ENCODE data around the gene PPP2R1B.
"Not testable (repeated sequence)": the region's sequence is repeated elsewhere in the genome, so short reads cannot be mapped to it uniquely, and the experiment has no call there.

PPP2R1B gene

GRCh38 chr11:111724615-111725129 lies 41.5 kb downstream of the PPP2R1B start:
- FAIRE-seq: no peak

- no peak for FAIRE-seq
Observed at GRCh38 chr11:111723595-111723994, 42.6 kb downstream of the PPP2R1B start.

GRCh38 chr11:111722501-111722900 lies 43.7 kb downstream of the PPP2R1B start:
- no peak for FAIRE-seq

DNA sequence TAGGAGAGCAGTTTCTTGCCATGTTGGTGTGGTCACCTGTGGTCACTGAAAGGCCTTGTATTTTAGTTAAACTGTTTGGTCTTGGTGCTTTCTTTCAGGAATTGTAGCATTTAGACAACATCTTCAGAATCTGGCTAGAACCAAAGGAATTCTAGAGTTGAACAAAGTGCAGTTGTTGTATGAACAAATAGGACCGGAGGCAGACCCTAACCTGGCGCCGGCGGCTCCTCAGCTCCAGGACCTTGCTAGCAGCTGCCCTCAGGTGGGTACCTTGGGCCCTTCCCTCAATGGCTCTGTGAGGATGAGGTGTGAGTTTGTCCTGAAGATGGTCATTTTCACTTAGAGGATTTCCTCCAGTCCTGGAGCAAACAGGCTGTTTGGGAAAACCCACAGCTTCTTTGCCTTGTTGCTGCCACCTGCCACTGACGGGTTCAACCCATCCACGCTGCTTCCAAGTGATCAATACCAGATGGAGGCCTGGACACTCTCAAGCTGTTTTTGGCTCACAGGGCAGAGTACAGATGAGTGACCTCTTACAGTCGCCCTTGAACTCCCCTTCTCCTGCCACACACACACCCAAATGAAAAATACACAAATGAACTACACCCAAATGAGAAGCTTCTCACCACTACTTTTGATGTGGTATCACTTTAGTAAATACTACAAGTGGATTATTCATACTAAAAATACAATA lies 45.2 kb downstream of the PPP2R1B start:
- FAIRE-seq: no peak

DNA sequence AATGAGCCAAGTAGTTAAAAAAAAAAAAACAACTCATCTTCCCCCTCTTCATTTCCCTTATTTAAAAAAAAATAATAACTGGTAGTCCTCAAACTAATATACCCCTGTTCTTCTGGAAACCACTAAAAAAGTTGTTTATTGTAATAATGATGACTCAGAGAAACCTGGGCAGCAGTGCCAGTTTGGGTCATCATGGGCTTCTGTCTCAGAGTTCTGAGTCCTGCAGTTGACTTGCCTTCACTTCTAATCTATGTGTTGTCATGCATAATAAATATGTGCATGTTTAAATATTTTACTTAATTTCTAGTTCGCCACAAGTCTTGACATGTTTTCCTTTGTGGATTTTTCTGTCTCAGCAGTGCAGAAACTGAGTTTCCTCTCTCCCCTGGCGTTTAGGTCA lies 46.8 kb downstream of the PPP2R1B start:
- FAIRE-seq: no peak

DNA sequence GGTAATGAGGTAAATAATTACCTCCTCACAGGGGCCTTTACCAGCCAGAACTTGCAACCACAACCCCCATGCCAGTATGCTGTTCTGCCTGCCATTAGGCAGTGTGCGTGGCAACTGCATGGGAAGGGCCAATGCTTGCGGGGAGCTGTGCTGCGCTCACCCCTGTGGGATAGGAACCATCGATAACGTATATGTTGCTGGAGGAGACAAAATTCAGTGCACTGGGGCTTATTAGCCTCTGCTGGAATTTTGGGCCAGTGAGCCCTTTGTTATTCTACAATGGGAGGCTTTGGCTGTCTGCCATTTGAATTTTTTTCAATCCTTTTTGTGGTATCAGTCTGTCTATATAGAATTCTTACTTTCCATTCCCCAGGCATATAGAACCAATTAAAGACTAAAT lies 47.3 kb downstream of the PPP2R1B start:
- no peak for FAIRE-seq

GRCh38 chr11:111718436-111718835 lies 47.8 kb downstream of the PPP2R1B start:
- no peak for FAIRE-seq

DNA sequence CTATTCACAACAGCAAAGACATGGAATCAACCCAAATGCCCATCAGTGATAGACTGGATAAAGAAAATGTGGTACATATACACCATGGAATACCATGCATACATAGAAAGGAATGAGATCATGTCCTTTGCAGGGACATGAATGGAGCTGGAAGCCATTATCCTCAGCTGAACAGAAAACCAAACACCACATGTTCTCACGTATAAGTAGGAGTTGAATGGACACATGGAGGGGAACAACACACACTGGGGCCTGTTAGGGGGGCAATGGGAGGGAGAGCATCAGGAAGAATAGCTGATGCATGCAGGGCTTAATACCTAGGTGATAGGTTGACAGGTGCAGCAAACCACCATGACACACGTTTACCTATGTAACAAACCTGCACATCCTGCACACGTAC lies 48.5 kb downstream of the PPP2R1B start:
- not testable (repeated sequence) for FAIRE-seq

GRCh38 chr11:111715142-111715816 lies 50.9 kb downstream of the PPP2R1B start:
- FAIRE-seq: no peak

- no peak for FAIRE-seq
Observed at GRCh38 chr11:111714522-111714921, 51.7 kb downstream of the PPP2R1B start.

DNA sequence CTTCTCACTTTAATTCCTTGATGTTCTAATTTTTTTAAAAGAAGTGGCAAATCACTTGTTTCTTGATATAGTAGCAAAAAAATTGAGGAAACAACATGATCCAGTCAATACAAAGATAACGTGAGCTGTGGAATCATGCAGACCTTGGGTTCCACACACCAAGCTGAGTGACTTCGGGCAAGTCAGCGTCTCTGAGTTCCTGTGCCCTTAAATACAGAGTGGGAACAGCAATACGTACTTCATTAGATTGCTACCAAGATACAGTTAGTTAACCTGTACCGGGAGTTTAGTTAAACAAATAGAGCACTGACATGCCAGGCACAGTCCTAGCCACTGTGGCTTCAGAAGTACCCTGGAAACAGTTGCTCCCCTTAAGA lies 58.5 kb downstream of the PPP2R1B start:
- no peak for FAIRE-seq

DNA sequence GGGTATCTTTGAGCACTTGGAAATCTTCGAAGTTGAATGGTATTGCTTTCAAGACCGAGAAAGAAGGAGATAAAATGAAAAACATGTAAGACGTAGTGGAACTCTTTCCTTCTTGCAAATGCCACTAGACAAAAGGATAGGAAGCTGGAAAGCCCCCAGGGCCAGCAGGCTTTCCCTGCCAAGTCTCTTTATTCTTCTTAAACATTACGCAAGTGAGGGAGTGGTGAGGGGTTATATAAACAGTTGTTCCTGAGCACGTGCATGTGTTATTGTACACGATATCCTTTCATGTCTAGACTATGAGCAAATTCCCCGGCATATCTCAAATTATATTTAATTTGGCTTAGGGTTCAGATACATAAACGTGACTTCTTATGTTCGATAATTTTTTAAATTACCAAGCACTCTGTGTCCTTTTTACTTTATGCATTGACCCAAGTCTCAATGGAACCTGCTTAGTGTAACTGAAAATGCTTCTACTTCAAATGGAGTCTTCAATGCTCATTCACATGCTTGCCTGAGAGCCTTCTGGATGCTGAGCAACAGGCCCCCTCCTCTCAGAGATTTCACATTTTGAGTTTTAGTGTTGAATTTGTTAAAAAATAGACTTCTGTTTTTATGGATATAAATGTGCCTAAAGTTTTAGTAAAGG lies 59.0 kb downstream of the PPP2R1B start:
- peak; percentile 18 for FAIRE-seq

DNA sequence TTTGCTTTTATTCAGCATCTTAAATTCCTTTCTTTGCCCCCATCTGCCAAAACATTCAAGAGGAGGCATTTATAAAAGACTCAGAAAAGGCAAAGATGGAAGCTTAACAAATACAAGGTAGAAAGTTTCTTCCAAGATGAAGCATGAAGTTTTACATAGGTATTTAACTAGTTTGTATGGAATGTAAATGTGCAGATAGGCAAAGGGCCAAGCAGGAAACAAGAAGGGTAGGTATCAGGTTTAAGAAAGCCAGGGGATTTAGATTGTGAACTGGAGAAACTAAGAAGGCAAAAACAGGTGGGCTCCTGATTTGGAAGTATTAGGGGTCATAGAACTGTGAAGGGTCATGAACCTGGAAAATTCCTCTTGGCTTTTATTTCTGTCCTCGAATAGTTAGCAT lies 62.6 kb downstream of the PPP2R1B start:
- FAIRE-seq: no peak

DNA sequence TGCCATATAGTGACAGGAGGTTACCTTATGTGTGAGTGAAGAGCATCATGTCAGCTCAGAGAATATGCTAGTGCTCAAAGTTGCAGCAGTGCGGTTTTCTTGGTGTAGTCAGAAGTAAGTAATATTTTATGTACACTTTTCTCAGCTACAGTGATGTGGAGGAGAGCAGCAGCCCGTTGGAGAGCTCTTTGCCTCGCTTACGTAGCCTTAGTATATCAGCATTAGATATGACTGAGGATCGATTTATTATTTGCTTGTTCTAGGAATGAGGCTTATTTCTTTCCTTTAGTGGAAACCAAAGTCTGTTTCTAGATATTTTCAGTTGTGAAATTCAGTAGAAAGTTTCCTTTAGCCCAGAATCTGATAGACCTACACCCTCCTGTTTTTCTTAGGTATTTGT lies 63.6 kb downstream of the PPP2R1B start:
- no peak for FAIRE-seq

GRCh38 chr11:111700162-111700561 lies 66.0 kb downstream of the PPP2R1B start:
- FAIRE-seq: no peak

GRCh38 chr11:111699579-111700156 lies 66.5 kb downstream of the PPP2R1B start:
- FAIRE-seq: no peak

GRCh38 chr11:111698852-111699559 lies 67.2 kb downstream of the PPP2R1B start:
- no peak for FAIRE-seq

DNA sequence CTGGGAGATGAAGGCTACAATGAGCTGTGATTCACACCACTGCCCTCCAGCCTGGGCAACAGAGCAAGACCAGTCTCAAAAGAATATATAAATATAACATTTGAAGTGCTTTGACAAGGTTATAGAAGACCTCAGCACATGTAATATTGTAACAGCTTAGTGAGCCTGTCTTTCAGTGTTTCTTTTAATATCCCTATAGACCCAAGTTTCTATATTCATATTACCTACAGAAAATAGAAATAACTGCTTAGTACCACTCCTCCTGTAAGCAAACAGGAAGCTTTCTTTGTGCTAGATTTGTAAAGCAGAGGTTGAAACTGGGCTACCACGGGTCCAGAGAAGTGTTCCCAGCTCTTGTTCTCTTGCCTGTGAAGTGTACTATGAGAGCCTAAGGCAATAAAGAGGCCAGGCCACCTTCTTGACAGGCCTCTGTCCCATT lies 68.2 kb downstream of the PPP2R1B start:
- no peak for FAIRE-seq

GRCh38 chr11:111696556-111696955 lies 69.6 kb downstream of the PPP2R1B start:
- no peak for FAIRE-seq

- no peak for FAIRE-seq
Observed at GRCh38 chr11:111694851-111695250, 71.3 kb downstream of the PPP2R1B start.

- no peak for FAIRE-seq
Observed at GRCh38 chr11:111693224-111693937, 72.8 kb downstream of the PPP2R1B start.

GRCh38 chr11:111691741-111692140 lies 74.4 kb downstream of the PPP2R1B start:
- no peak for FAIRE-seq
